IPS-20b (cell line): ENCODE measurements around the gene SNX9.
A peak's percentile ranks its signal among the peaks of the same experiment; 100 is the strongest.

ENCODE experiments used
- H3K27ac ChIP-seq: one replicate; pipeline ENCODE4 v1.5.1; 2013; ENCODE audit warnings: low read length
- H3K27me3 ChIP-seq: 2 replicates; pipeline ENCODE4 v1.6.1; 2013; ENCODE audit warnings: mild to moderate bottlenecking, low read length, inconsistent platforms; ENCODE audit not compliant: insufficient read depth
- H3K36me3 ChIP-seq: 2 replicates; pipeline ENCODE4 v1.6.1; 2013; ENCODE audit warnings: low read depth, mild to moderate bottlenecking, inconsistent platforms, low read length, moderate library complexity; ENCODE audit not compliant: insufficient read depth
- H3K4me1 ChIP-seq: 2 replicates; pipeline ENCODE4 v1.6.1; 2013; ENCODE audit warnings: mild to moderate bottlenecking, control low read depth, inconsistent platforms, low read length, moderate library complexity; ENCODE audit not compliant: insufficient read depth
- H3K4me3 ChIP-seq: 2 replicates; pipeline ENCODE4 v1.5.1; 2013; ENCODE audit warnings: mild to moderate bottlenecking, low read length, inconsistent platforms
- H3K9ac ChIP-seq: 2 replicates; pipeline ENCODE4 v1.6.1; 2013; ENCODE audit warnings: low read depth, mild to moderate bottlenecking, inconsistent platforms, low read length, moderate library complexity
- H3K9me3 ChIP-seq: 2 replicates; pipeline ENCODE4 v1.6.1; 2013; ENCODE audit warnings: mild to moderate bottlenecking, low read depth, low read length, inconsistent platforms; ENCODE audit not compliant: insufficient read depth

SNX9 gene

GRCh38 chr6:157981132-157981394 is 158.0 kb downstream of the SNX9 start:
- H3K27ac ChIP-seq: no peak overlapping the region
- H3K9me3 ChIP-seq: no peaks in the 10 kb centered on the region
- peaks cover 42% of the 10 kb centered on the region for H3K27me3 ChIP-seq

DNA sequence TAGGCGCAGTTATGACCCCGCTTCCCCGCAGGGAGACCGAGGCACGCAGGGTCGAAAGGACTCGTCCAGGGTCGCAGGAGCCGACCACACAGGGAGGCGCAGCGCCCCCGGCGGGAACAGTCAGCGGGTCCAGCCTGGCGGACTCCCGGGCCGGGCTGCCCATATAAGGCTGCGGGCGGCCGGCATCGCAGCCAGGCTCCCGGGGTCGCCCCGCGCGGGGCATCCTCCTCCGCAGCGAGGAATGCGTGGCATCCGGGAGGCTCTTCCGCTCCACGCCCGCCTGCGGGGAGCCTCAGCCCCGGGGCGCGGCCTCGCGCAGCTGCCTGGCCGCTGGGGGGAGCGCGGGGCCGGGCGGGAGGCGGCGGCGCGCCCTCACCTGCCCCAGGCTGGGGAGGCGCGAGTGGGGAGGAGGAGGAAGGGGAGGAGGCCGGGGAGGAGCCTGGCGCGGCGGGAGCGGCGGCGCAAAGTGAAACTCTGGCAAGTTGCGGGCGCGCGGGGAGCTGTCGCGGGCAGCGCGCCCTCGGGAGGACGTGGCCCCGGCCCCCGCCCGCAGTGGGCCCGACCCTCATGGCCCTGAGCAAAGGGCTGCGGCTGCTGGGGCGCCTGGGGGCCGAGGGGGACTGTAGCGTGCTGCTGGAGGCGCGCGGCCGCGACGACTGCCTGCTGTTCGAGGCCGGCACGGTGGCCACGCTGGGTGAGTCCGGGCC is 158.5 kb downstream of the SNX9 start, which contains the start of gene SYNJ2:
Gene SYNJ2, plus strand, starts transcription at position 469 of the 707 bp plus-strand sequence. Its CDS starts 99 bp downstream, at position 568.
- Histone ChIP-seq H3K4me3 (peak within 1 kb of the TSS; percentile 69), H3K27ac (no peak within 1 kb of the TSS), H3K9me3 (no peaks in the 10 kb centered on the region), H3K36me3 (no peaks in the 10 kb centered on the region), H3K4me1 (peaks cover 25% of the 10 kb centered on the region), H3K9ac (peak within 1 kb of the TSS; percentile 36; the same call in 1 of the 2 replicates), H3K27me3 (peaks cover 42% of the 10 kb centered on the region)

More at GRCh38 chr6:157981132-157981394, 158.0 kb downstream of the SNX9 start:
- peaks cover 22% of the 10 kb centered on the region for H3K4me1 ChIP-seq
- H3K36me3 ChIP-seq: no peaks in the 10 kb centered on the region
- peak overlapping the region; percentile 36; the same call in 1 of the 2 replicates for H3K9ac ChIP-seq
- peak overlapping the region; percentile 69; the same call in 1 of the 2 replicates for H3K4me3 ChIP-seq

GRCh38 chr6:157982102-157982562 is 159.1 kb downstream of the SNX9 start:
- Histone ChIP-seq H3K4me1 (peaks cover 25% of the 10 kb centered on the region), H3K4me3 (peak overlapping the region; percentile 69), H3K27me3 (peaks cover 39% of the 10 kb centered on the region), H3K36me3 (no peaks in the 10 kb centered on the region), H3K27ac (no peak overlapping the region), H3K9me3 (no peaks in the 10 kb centered on the region), H3K9ac (peak overlapping the region; percentile 36; the same call in 1 of the 2 replicates)

DNA sequence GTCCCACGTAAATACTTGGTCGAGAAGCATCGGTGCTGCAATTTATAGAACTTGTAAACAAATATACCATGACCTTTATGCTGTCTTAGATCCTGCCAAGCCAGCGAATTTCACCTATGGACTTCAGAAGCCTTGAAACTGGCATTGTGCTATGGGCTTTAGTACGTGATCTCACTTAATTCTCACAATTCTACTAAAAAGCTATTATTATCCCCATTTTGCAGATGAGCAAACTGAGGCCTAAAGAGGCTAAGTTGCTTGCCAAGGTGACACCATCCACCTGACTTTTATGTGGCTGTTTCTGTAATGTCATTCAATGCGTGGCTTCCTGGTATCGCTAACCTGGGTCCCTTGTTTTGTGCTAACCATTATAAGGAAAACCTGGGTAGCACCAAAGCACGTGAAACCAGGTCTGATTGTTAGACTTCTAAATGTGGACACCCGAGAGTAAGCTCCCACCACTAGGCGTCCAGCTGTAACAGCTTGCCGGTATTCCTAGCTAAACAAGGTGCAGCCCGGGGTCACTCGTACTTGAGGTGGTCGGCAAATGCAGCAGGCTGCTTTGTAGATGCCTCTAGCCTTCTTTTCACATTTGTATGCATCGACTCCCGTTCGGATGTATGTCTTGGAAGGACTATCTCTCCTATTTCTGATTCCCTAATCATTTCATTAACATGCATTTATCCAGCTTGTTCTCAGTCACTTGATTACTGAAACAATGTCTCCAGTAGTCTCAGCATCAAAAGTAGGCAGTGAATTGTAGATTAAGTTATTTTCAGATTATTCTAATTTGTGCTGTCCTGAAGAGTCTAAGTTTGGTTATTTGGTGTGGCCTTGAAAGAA is 159.7 kb downstream of the SNX9 start:
- Histone ChIP-seq H3K4me3 (peak overlapping the region; percentile 69), H3K9ac (peak overlapping the region; percentile 36; the same call in 1 of the 2 replicates), H3K27ac (no peak overlapping the region), H3K4me1 (peaks cover 25% of the 10 kb centered on the region), H3K36me3 (no peaks in the 10 kb centered on the region), H3K27me3 (peaks cover 32% of the 10 kb centered on the region), H3K9me3 (no peaks in the 10 kb centered on the region)

DNA sequence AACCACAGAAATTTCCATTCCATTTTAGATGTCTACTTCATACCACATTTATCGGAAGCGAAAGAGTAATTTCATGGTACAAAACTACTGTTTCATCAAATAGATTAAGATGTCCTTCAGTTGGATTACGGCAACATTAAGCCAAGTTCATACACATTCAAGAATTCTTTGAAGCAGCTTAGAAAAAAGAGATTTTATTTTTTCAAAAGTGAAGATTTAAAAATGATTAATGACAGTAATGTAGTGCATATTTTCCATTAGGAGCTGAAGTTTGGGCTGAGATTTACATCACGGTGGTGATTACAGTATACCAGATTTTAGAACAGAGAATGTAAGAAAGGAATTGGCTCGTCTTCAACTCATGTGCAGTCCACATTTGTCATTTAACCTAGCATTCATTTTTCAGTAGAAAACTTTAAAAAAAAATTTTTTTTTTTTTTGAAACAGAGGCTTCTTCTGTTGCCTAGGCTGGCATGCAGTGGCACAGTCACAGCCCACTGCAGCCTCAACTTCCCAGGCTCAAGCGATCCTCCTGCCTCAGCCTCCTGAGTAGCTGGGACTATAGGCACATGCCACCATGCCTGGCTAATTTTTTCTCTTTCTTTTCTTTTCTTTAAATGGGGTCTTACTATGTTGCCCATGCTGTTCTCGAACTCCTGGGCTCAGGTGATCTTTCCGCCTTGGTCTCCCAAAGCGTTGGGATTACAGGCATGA is 160.5 kb downstream of the SNX9 start:
- no peaks in the 10 kb centered on the region for H3K9me3 ChIP-seq
- H3K27ac ChIP-seq: no peak overlapping the region
- peaks cover 27% of the 10 kb centered on the region for H3K27me3 ChIP-seq
- no peaks in the 10 kb centered on the region for H3K36me3 ChIP-seq
- H3K9ac ChIP-seq: no peak overlapping the region
- no peak overlapping the region for H3K4me3 ChIP-seq
- H3K4me1 ChIP-seq: peaks cover 25% of the 10 kb centered on the region

DNA sequence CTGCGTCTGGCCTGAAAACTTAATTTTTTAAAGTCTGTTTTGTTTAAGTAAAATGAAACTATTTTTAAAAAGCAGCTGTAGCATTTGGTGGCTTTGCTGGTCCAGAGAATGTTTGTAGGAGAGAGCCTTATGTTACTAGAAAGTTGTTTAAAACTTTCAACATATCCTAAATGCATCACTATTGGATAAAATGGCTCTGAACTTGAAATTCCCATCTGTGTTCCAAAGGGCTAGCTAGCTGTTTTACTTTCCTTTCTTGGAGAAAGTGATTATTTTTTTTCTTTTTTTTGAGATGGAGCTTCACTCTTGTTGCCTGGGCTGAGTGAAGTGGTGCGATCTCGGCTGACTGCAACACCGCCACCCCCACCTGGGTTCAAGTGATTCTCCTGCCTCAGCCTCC is 161.1 kb downstream of the SNX9 start:
- Histone ChIP-seq H3K9me3 (no peaks in the 10 kb centered on the region), H3K9ac (no peak overlapping the region), H3K27me3 (peaks cover 27% of the 10 kb centered on the region), H3K36me3 (no peaks in the 10 kb centered on the region), H3K4me1 (peaks cover 25% of the 10 kb centered on the region), H3K27ac (no peak overlapping the region), H3K4me3 (no peak overlapping the region)

DNA sequence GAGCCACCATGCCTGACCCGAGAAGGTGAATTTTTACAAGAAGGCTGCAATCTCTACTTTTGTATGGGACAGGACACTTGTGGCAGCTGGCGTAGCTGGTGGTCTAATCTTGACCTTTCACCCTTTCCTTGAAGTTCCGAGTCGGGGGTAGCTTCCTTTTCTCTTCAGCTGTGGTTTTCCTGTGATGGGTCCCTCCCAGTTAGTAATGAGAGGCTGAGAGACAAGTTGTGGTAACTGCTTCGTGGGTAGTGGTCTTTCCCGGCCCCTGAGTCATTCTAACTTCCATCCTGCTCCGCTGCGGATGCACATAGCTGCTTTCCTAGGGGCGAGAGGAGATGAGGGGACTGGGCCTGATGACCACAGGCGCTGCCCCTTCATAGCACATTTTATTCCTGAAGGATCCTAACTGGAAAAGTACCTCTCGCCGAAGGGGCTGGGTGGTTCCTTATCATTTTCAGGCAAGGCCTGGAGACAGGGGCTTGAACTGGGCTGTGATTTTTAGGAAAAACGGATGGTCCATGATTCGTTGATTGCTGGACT is 161.7 kb downstream of the SNX9 start:
- Histone ChIP-seq H3K27ac (no peak overlapping the region), H3K9ac (no peak overlapping the region), H3K36me3 (no peaks in the 10 kb centered on the region), H3K4me3 (peak overlapping the region; percentile 5; the same call in 1 of the 2 replicates), H3K27me3 (peaks cover 22% of the 10 kb centered on the region), H3K4me1 (peaks cover 25% of the 10 kb centered on the region), H3K9me3 (no peaks in the 10 kb centered on the region)

DNA sequence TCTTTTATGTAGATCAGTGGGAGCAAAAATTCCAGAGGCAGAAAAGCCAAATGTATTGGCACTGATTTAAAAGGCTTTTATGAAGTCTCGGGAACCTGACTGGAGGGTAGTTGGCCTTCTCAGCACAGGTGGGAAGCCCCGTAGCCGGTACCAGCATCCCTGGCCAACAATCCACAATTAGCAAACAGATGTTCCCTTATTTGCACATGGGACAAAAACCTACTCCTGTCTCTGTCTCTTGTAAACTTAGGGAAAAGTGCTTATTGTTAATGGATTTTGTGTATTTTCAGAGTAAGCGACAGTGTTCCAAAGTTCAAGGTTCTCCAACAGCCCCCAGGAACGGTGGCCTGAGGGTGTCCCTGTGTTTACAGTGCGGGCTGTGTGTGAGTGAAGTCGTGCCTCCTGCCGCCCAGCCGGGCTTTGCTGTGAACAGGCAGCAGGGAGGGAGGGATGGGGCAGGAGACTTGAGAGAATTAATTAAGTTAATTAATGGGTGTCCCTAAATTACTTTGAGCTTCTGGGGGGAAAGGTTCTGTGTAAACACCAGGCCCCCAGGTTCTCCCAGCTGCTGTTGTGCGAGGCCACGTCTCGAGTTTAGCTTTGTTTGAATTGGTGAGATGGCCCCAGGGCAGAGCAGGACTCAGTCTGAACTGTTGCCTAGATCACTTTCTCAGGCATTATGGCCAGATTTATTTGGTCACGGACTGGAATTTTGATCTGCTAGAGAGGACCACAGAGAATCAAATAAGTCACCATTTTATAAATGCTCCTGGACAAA is 162.5 kb downstream of the SNX9 start:
- no peaks in the 10 kb centered on the region for H3K36me3 ChIP-seq
- H3K9ac ChIP-seq: peak overlapping the region; percentile 46; the same call in 1 of the 2 replicates
- H3K27ac ChIP-seq: peak overlapping the region; percentile 39
- peak overlapping the region; percentile 5; the same call in 1 of the 2 replicates for H3K4me3 ChIP-seq
- H3K27me3 ChIP-seq: peaks cover 13% of the 10 kb centered on the region
- peaks cover 25% of the 10 kb centered on the region for H3K4me1 ChIP-seq
- no peaks in the 10 kb centered on the region for H3K9me3 ChIP-seq

DNA sequence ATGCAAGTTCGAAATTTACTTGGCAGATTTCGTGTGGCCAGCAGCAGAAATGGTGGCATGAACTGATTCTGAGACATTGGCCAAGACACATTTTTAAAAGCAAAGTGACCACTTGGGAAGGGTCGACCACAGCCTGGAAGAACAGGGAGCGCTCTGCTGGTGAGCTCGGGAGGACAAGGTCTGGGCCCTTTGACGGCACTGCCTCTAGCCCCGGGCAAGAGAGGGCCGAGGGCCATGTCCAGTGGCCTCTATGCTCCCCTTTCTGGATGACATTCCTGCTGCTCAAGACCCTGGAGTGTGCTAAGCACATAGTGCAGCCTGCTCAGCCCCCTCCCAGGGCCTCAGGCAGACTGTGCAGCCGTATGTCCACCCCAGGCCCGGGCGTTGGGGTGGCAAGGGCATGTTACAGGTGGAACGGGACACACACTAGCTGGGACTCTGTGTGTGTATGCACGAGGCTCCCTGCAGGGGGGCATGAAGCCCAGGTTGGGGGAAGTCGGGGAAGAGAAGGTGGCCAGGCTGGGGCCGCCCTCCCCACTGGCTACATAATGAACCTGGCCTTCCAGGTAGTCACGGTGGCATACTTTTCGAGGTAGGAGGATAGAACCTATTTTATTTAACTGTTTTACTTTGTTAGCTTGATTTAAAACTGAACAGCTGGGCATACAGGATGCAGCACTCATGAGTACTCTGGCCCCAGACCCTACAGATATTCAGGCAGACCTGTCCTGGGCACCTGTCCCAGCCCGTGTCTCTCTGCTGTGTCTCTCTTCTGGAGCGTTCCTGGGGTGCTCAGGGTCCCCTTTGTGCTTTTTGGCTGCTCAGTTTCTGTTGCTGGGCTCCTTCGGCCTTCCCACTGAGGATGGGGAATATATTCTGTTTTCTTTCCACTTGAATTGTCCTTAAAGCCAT is 165.0 kb downstream of the SNX9 start:
- H3K27me3 ChIP-seq: no peaks in the 10 kb centered on the region
- H3K4me3 ChIP-seq: no peak overlapping the region
- no peaks in the 10 kb centered on the region for H3K36me3 ChIP-seq
- peaks cover 22% of the 10 kb centered on the region for H3K4me1 ChIP-seq
- H3K9ac ChIP-seq: no peak overlapping the region
- H3K27ac ChIP-seq: no peak overlapping the region
- no peaks in the 10 kb centered on the region for H3K9me3 ChIP-seq

GRCh38 chr6:157988700-157989063 is 165.6 kb downstream of the SNX9 start:
- peaks cover 18% of the 10 kb centered on the region for H3K4me1 ChIP-seq
- no peaks in the 10 kb centered on the region for H3K36me3 ChIP-seq
- H3K4me3 ChIP-seq: no peak overlapping the region
- no peaks in the 10 kb centered on the region for H3K27me3 ChIP-seq
- H3K27ac ChIP-seq: no peak overlapping the region
- no peak overlapping the region for H3K9ac ChIP-seq
- H3K9me3 ChIP-seq: no peaks in the 10 kb centered on the region
